HCT116 (cell line): Measurements from ENCODE around the gene KRT13. TPM values are rescaled to one million over a fixed set of nuclear protein-coding genes. Genes with fewer than 3 reads are reported as not detected.

ENCODE experiments used
- ATAC-seq: fragments of 200-7000 bp; cut with Tn5 transposase; 2 replicates; pipeline ENCODE4 v1.9.1; 2020; ENCODE audit warnings: mild to moderate bottlenecking, moderate library complexity
- BruUV-seq: library from RNA; stranded (reverse); fragments of 400-500 nt; replicated peaks from 2 replicates; lab custom pipeline; 2021; lab: Mats Ljungman, UMichigan
- CTCF ChIA-PET: fragments of 300-600 bp; sonication (Branson Sonifier 250); formaldehyde crosslinking; loops from one replicate; lab custom pipeline; 2021; ENCODE audit warnings: antibody characterized with exemption; lab: Charles Lee
- POLR2A ChIA-PET: fragments of 300-600, 350-600 bp; sonication (Branson Sonifier 250); formaldehyde crosslinking; loops from one replicate; lab custom pipeline; 2021; ENCODE audit warnings: antibody characterized with exemption; lab: Charles Lee
- RAD21 ChIA-PET, 2 experiments: fragments of 300-600 bp; sonication (Branson Sonifier 250); formaldehyde crosslinking; loops; one replicate each; lab custom pipeline; 2023; ENCODE audit warnings: low total read pairs in 2 of 2; ENCODE audit not compliant: uncharacterized antibody in 2 of 2, unreplicated experiment in 2 of 2, low non-redundant PET in 1 of 2; lab: Charles Lee
- DNase-seq: peaks from one replicate; pipeline ENCODE4 v3.0.0-alpha.2; 2010; ENCODE audit warnings: low read depth, low spot score
- H2AFZ ChIP-seq: fragments of 200-600 bp; shearing (Covaris generic), sonication (generic); 2 replicates; pipeline ENCODE4 v1.6.1; 2017; ENCODE audit warnings: low read depth, mixed run types, mixed read lengths, antibody characterized with exemption, low read length; ENCODE audit not compliant: poor library complexity, severe bottlenecking
- H3K27ac ChIP-seq: 2 replicates; pipeline ENCODE4 v1.5.1; 2012; ENCODE audit warnings: low read depth, low read length
- H3K27me3 ChIP-seq: fragments of 200-600 bp; sonication (generic); 2 replicates; pipeline ENCODE4 v1.6.1; 2016; ENCODE audit warnings: mixed run types, low read length, mixed read lengths; ENCODE audit not compliant: insufficient read depth
- H3K36me3 ChIP-seq, 2 experiments: fragments of 200-500 bp in 1 of 2; fragments of 200-600 bp in 1 of 2; sonication (Bioruptor generic) in 1 of 2; sonication (generic) in 1 of 2; 2 replicates each; pipeline versions ENCODE4 v1.5.1 to v1.6.1; 2014 to 2016; ENCODE audit warnings: low read length in 2 of 2, inconsistent platforms in 1 of 2, mixed read lengths in 1 of 2, mixed run types in 1 of 2; ENCODE audit not compliant: insufficient read depth in 2 of 2, control insufficient read depth in 1 of 2
- H3K4me1 ChIP-seq, 2 experiments: fragments of 200-600 bp in 1 of 2; sonication (generic) in 1 of 2; 2 replicates each; pipeline versions ENCODE4 v1.5.1 to v1.6.1; 2012 to 2017; ENCODE audit warnings: low read length in 2 of 2, inconsistent platforms in 1 of 2, mild to moderate bottlenecking in 1 of 2, mixed read lengths in 1 of 2, mixed run types in 1 of 2, moderate library complexity in 1 of 2; ENCODE audit not compliant: insufficient read depth in 2 of 2, control insufficient read depth in 1 of 2
- H3K4me2 ChIP-seq: fragments of 200-600 bp; sonication (generic); 2 replicates; pipeline ENCODE4 v1.6.1; 2017; ENCODE audit warnings: mixed run types, low read length, mixed read lengths
- H3K4me3 ChIP-seq, 2 experiments: fragments of 200-600 bp in 1 of 2; sonication (generic) in 1 of 2; replicated peaks in 1 of 2; 2 replicates each; pipeline ENCODE4 v1.5.1; 2011 to 2016; ENCODE audit warnings: low read length in 2 of 2, control low read depth in 1 of 2, low read depth in 1 of 2, mild to moderate bottlenecking in 1 of 2, mixed read lengths in 1 of 2, mixed run types in 1 of 2
- H3K79me2 ChIP-seq: fragments of 200-600 bp; sonication (generic); 2 replicates; pipeline ENCODE4 v1.6.1; 2017; ENCODE audit warnings: mild to moderate bottlenecking, mixed run types, low read length, moderate library complexity, mixed read lengths; ENCODE audit not compliant: insufficient read depth
- H3K9ac ChIP-seq: fragments of 200-600 bp; sonication (generic); 2 replicates; pipeline ENCODE4 v1.6.1; 2016; ENCODE audit warnings: low read length, mixed read lengths
- H3K9me2 ChIP-seq: fragments of 200-600 bp; sonication (generic), shearing (Covaris generic); 2 replicates; pipeline ENCODE4 v1.6.1; 2017; ENCODE audit warnings: mixed run types, mild to moderate bottlenecking, moderate library complexity; ENCODE audit not compliant: insufficient read depth
- H3K9me3 ChIP-seq, 2 experiments: fragments of 200-500 bp in 1 of 2; fragments of 200-600 bp in 1 of 2; sonication (Bioruptor generic) in 1 of 2; sonication (generic) in 1 of 2; 2 replicates each; pipeline ENCODE4 v1.6.1; 2014 to 2017; ENCODE audit warnings: low read length in 2 of 2, mixed read lengths in 2 of 2, inconsistent platforms in 1 of 2, low read depth in 1 of 2, mild to moderate bottlenecking in 1 of 2, mixed run types in 1 of 2, moderate library complexity in 1 of 2; ENCODE audit not compliant: control insufficient read depth in 1 of 2, insufficient read depth in 1 of 2
- H4K20me1 ChIP-seq: fragments of 200-600 bp; sonication (generic), shearing (Covaris generic); 2 replicates; pipeline ENCODE4 v1.6.1; 2017; ENCODE audit warnings: mixed run types, mild to moderate bottlenecking, moderate library complexity; ENCODE audit not compliant: insufficient read depth
- CBX3 ChIP-seq: IDR thresholded peaks from 2 replicates; pipeline ENCODE4 v1.6.1; 2012; ENCODE audit warnings: low read depth
- EGR1 ChIP-seq: IDR thresholded peaks from 2 replicates; pipeline ENCODE4 v1.6.1; 2012; ENCODE audit warnings: low read depth
- EZH2phosphoT487 ChIP-seq: fragments of 200-600 bp; IDR thresholded peaks from 2 replicates; pipeline ENCODE4 v1.6.1; 2018; ENCODE audit warnings: antibody characterized with exemption, borderline replicate concordance
- FOSL1 ChIP-seq: IDR thresholded peaks from 2 replicates; pipeline ENCODE4 v1.6.1; 2012; ENCODE audit warnings: low read depth
- POLR2AphosphoS5 ChIP-seq: IDR thresholded peaks from 2 replicates; pipeline ENCODE4 v1.6.1; 2011; ENCODE audit warnings: mild to moderate bottlenecking, low read depth, low read length, moderate library complexity
- SP1 ChIP-seq: IDR thresholded peaks from 2 replicates; pipeline ENCODE4 v1.6.1; 2012; ENCODE audit warnings: low read depth
- YY1 ChIP-seq: IDR thresholded peaks from 2 replicates; pipeline ENCODE4 v1.6.1; 2011; ENCODE audit warnings: low read length, low read depth, moderate library complexity, mild to moderate bottlenecking; ENCODE audit not compliant: insufficient replicate concordance; ENCODE audit errors: extremely low read depth
- ZFX ChIP-seq: fragments of 450-650 bp; IDR thresholded peaks from 2 replicates; pipeline ENCODE4 v1.6.1; 2017
- ZNF274 ChIP-seq: fragments of 200-500 bp; sonication (Bioruptor generic); IDR thresholded peaks from 2 replicates; pipeline ENCODE4 v1.6.1; 2014; ENCODE audit warnings: mild to moderate bottlenecking, low read depth, low read length, inconsistent platforms
- intact Hi-C: fragments of 100-400 bp; cut with micrococcal nuclease; formaldehyde crosslinking; loops from 2 replicates; pipeline ENCODE4 v1.10.0; 2022
- total RNA-seq: library from RNA; stranded (reverse); gene quantifications from one replicate; pipeline ENCODE4 v1.2.1, GENCODE V29; 2021; ENCODE audit not compliant: unreplicated experiment

Gene KRT13
- total RNA-seq, 1 experiment from 2014 or later: 3.7 TPM

- Histone ChIP-seq H3K9me3 (no peaks in the 10 kb centered on the region), H3K9me2 (no peaks in the 10 kb centered on the region), H3K79me2 (peaks cover 43% of the 10 kb centered on the region), H3K9ac (peak overlapping the region; percentile 99), H3K4me2 (peak overlapping the region; percentile 95), H3K36me3 (peaks cover 3 to 24% of the 10 kb centered on the region in 2 experiments; a peak in 3 of 4 replicates), H3K27me3 (no peaks in the 10 kb centered on the region), H2AFZ (no peak overlapping the region), H4K20me1 (no peaks in the 10 kb centered on the region; the same call in 1 of the 2 replicates), H3K27ac (peak overlapping the region; percentile 99), H3K4me1 (peaks cover 64 to 89% of the 10 kb centered on the region in 2 experiments), H3K4me3 (peak overlapping the region; percentile 95 to 96)
- CTCF ChIA-PET: interaction anchor here (0.8 to 4.2 kb wide), 5 partner anchors 13 to 136 kb away, joined by 3 to 45 read pairs (median 15); no protein-coding TSS in a partner anchor
- RAD21 ChIA-PET: interaction anchor here (0.7 to 2.0 kb wide), 3 partner anchors 21 to 22 kb away, joined by 4 to 8 read pairs (median 8); no protein-coding TSS in a partner anchor
- ATAC-seq (peak; percentile 18), DNase-seq (no peak)
- intact Hi-C loops: loop anchor here (2.0 kb wide), 1 partner anchor 619 kb away; no protein-coding TSS in a partner anchor
- no peak for TF ChIP-seq CBX3
- TF ChIP-seq YY1: peak; percentile 51
- TF ChIP-seq ZFX: no peak; the same call in 1 of the 2 replicates
- peak; percentile 11 for TF ChIP-seq POLR2AphosphoS5
- POLR2A ChIA-PET: interaction anchor here (0.7 to 12.9 kb wide), 20 partner anchors 8 to 617 kb away, joined by 3 to 148 read pairs (median 6); partner anchors contain the start of genes EIF1 and KRT15
- BruUV-seq: TSS peak; percentile 57
Measured at GRCh38 chr17:41527063-41528023, 21.9 kb upstream of the KRT13 start.

GRCh38 chr17:41524261-41524660 lies 18.8 kb upstream of the KRT13 start:
- Histone ChIP-seq H3K36me3 (peaks cover 3 to 24% of the 10 kb centered on the region in 2 experiments; a peak in 3 of 4 replicates), H3K79me2 (peaks cover 40% of the 10 kb centered on the region), H3K9me2 (no peaks in the 10 kb centered on the region), H3K27me3 (no peaks in the 10 kb centered on the region), H3K4me2 (peak overlapping the region; percentile 78), H4K20me1 (no peaks in the 10 kb centered on the region; the same call in 1 of the 2 replicates), H3K4me1 (peaks cover 74 to 89% of the 10 kb centered on the region in 2 experiments), H3K9ac (peak overlapping the region; percentile 99), H3K27ac (peak overlapping the region; percentile 99), H3K4me3 (peak overlapping the region; percentile 10 to 17; a peak in 2 of 4 replicates), H3K9me3 (no peaks in the 10 kb centered on the region), H2AFZ (no peak overlapping the region)
- no TSS peak for BruUV-seq
- CTCF ChIA-PET: interaction anchor here (2.8 to 8.9 kb wide), 2 partner anchors 25 to 124 kb away, joined by 17 to 77 read pairs; no protein-coding TSS in a partner anchor
- POLR2A ChIA-PET: interaction anchor here (1.7 to 12.9 kb wide), 3 partner anchors 25 to 165 kb away, joined by 7 to 148 read pairs (median 37); partner anchors contain the start of gene EIF1
- DNase-seq: no peak
- ATAC-seq: no peak
- intact Hi-C loops: no loop called here
- no peak for TF ChIP-seq ZNF274
- TF ChIP-seq EZH2phosphoT487: no peak
- TF ChIP-seq EGR1: no peak
- no peak for TF ChIP-seq FOSL1
- peak; percentile 13; the same call in 1 of the 2 replicates for TF ChIP-seq POLR2AphosphoS5
- no peak for TF ChIP-seq SP1
- RAD21 ChIA-PET: interaction anchor here (0.9 to 1.4 kb wide), 3 partner anchors 23 to 25 kb away, joined by 4 to 6 read pairs (median 5); no protein-coding TSS in a partner anchor
